GM19099 (cell line): Measurements from ENCODE around the gene HMGXB3.

Experiments used
- POLR2A ChIP-seq: IDR thresholded peaks from 3 replicates; pipeline ENCODE4 v1.6.1; 2011; ENCODE audit warnings: low read depth; ENCODE audit not compliant: insufficient read length; ENCODE audit errors: extremely low read depth

HMGXB3 gene

DNA sequence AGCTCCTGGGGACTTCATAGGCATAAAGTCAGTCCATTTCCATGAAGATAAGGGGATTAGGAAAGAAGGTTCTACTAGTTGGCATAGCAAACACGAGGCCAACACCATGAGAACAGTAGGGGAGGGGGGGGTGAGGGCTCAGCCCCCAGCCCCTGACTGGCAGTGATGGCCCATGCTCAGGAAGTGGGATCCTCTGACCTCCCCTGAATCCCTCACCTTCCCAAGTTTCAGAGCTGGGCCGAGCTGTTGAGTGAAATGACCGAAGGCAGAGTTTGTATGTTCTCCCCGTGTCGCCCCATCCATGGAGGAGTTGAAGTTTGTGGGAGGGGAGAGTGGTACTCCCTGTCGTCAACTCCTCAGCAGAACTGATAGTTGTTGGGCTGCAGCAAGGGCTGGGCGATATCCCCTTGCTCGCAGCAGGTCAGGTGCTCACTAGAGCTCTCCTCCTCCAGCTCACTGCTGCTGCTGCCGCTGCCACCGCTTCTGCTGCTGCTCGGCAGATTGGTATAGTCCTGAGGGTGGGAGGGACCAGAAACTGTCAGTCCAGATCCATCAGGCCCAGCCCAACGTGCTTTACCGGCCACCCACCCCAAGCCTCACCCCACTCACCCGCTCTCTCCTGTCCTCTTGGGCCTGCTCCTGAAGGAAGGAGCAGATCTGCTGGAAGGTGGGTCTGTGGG lies 53.3 kb downstream of the HMGXB3 start:
- no peak for TF ChIP-seq POLR2A

DNA sequence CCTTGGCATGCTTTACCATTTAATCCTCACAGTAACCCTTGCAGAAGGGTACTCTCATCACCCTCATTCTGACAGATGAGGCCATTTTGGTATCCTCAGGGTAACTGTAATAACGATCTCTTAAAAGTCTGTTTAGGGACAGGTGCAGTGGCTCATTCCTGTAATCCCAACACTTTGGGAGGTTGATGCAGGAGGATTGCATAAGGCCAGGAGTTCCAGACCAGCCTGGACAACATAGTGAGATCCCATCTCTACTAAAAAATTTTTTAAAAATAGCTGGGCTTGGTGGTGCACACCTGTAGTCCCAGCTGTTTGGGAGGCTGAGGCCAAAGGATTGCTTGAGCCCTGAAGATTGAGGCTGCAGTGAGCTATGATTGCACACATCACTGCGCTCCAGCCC lies 54.0 kb downstream of the HMGXB3 start:
- no peak for TF ChIP-seq POLR2A

DNA sequence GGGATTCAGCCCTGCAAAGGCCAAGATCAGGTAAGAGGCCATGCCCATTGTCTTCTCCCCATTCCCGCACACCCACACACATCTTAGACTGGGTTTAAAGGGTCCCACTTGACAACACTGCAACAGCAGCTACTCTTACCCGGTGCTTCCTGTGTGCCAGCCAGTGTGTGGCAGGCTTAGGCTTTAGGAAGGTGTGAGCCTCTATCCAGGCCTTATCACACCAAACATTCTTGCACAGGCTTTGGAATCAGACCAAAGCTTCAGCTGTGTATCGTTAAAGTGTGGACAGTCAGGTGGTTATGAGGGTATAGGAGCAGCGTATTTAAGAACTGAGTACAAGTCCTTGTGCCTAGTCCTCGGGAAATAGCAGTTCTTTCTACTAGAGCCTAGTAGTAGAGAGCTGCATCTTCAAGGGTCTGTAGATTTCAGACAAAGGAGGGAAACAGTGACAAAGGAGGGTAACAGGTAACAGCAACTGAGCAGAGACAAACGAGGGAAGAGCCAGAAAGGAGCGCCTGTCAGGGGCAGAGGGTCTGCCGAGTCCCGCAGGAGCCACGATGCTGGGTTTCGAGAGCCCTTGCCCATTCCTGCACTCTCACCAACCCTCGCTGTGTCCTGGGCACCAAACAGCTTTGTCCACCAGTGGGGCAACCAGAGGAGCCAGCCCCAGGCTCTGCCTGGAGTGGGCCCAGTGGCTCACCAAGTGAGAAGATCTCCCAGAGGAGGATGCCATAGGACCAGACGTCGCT lies 55.0 kb downstream of the HMGXB3 start:
- no peak for TF ChIP-seq POLR2A

DNA sequence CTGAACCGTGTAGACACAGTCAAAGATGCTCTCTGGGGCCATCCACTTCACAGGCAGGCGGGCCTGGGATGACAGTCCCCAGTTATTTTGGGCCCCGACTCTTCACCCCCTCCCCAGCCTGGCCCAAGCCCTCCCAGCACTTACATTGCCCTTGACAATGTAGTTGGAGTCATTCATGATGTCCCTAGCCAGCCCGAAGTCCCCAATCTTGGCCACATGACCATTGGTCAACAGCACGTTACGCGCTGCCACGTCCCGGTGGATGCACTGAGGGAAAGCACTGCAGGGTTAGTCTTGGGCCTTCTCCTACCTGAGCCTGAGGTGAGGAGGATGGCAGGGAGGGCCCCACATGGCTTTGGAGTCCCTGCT lies 55.5 kb downstream of the HMGXB3 start:
- no peak for TF ChIP-seq POLR2A

DNA sequence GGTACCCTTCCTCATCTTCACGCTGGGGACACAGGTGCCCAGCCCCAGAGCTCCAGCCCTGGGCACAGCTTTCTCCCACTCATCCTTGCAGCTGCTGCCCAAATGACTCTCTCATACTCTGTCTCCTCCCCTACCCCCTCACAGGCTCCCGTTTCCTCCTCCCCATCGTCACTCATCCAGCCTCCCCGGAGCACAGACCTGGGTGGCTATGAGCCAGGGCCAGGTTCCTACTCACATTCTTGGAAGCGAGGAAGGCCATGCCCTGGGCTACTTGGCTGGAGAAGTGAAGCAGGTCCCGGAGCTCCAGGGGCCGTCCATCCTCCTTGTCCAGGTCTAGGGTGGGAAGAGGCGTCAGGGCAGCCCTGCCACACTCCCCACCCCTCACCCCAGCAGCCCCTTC lies 56.5 kb downstream of the HMGXB3 start:
- no peak for TF ChIP-seq POLR2A

DNA sequence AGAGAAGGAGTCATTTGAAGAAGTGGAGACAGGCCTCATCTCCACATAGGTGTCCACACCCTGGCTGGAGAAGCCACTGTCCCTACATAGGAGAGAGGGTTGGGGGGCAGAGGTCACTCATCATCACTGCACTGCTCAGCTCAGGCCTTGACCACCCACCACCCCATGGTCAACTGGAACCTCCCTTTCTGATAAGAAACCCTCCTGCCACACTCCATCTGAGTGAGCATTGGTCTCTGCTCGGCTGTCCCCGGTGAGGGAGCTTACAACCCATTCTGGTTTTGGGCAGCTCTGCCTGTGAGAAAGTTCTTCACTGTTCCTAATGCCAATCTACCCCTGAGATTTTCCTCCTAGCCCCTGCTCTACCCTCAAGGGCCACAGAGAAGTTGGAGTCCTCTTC lies 57.0 kb downstream of the HMGXB3 start:
- no peak for TF ChIP-seq POLR2A

DNA sequence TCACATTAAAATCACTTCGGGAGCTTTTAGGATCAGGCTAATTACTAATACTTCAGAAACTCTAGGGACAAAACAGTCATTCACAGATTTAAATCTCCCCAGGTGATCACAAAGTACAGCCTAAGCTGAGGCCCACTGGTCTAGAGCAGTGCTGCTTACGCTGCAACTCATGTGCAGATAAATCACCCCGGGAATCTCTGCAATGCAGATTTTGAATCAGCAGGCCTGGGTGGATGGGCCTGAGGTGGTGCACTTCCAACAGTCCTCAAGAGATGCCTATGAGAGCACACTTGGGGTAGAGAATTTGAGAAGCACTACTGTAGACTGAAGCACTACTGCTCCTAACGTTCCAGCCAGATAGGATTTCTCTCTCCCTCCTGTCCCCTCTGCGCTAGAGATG lies 57.5 kb downstream of the HMGXB3 start:
- TF ChIP-seq POLR2A, result no peak

DNA sequence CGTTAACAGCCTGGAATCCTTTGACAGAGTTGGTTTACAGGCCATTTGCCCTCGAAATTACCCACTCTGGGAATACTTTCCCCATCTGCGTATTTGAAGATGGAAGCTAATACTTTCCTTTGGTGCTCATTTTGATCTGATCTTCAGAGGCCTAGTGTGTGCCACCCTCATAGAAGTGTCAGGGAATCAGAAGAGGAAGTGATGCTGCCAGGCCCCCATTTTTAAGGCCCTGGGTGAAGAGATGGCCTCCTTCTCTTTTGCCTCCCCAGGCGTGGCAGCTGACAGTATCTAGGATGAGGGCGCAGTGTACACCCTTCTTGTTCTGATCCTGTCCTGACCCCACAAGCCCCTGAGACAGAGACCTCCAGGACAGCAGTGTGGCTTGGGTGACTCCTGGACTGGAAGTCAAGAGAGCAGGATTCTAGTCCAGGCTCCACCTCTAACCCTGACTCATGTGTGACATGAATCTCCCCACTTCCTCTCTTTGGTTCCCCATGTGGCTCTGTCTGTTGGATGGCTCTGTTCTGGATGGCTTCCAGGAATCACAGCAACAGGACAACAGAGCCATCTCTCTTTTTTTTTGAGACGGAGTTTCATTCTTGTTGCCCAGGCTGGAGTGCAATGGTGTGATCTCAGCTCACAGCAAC lies 58.1 kb downstream of the HMGXB3 start:
- TF ChIP-seq POLR2A, result no peak

DNA sequence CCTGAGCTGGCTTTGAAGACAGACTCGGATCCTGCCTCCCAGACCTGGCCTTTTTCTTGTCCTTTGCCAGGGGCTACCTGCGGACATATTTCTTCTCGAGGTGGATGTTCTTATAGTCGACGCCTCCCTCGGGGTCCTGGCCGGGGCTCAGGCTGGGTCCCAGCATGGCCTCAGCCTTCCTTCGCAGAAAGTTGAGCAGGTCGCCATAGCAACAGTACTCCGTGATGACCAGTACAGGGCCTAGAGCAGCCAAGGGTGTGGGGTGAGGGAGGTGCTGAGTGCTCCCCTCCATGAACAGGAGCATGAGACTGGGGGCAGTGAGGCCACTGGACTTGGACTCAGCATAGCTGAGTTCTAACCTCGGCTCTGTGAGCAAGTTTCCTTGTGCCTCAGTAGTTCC lies 59.1 kb downstream of the HMGXB3 start:
- no peak for TF ChIP-seq POLR2A

DNA sequence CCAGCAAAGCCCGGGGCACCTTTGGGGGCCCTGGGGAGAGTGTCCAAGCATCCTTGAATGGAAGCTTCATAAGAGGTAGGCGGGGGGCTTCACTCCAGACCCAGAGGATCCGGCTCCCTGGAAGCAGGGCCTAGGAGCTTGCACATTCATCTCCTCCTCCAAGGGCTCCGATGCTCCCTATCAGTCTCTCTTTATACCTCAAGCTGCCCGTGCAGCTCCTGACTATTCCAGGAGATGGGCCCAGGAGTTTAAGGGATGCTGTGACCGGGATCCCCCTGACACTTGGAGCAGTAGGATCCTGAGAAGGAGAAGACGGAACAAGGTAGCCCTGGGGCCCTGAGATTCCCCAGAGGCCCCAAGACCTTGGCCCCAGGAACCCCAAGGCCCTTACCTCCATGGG lies 59.9 kb downstream of the HMGXB3 start:
- no peak for TF ChIP-seq POLR2A

DNA sequence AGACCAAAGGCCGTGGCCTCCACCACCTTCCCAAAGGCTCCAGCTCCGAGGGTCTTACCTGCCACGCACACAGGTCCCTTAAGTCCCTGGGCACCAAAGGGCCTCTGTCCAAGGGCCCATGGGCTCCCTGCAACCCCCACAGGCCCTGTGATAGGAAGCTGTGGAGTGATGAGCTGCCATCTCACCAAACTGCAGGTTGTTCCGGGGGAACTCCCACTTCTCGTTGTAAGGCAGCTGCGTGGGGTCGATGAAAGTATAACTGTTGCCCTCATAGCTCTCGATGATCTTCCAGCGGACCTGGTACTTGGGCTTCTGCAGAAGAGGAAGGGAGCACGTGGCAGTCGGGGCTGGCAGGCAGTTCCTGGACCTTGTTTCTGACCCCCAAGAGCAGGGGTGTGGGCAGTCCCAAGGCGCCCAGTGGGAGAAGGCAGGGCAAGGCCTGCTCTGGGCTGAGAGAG lies 61.0 kb downstream of the HMGXB3 start:
- TF ChIP-seq POLR2A, result no peak

DNA sequence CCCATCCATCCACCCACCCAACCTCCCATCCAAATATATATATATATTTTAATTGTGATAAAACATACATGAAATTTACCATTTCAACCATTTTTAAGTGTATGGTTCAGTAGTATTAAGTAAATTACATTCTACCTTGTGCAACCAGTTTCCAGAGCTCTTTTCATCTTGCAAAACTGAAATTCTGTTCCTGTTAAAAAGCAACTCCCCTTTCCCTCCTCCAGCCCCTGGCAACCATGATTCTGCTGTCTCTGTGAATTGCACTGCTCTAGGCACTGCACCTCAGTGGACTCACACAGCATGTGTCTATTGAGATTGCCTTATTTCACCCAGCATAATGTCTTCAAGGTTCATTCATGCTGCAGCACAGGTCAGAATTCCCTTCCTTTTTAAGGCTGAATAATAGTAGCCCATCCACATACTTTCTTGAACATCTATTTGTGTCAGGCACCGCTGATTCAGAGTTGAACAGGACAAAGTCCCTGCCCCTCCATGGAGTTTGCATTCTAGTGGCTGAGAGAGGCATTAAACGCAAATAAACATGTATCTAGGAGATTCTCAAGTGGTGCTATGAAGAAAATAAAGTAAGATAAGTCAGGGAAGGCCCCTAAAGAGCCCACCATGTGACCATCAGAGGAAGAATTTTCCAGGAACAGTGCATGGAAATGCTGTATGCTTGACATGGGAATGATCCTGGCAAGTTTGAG lies 61.8 kb downstream of the HMGXB3 start:
- TF ChIP-seq POLR2A, result no peak

DNA sequence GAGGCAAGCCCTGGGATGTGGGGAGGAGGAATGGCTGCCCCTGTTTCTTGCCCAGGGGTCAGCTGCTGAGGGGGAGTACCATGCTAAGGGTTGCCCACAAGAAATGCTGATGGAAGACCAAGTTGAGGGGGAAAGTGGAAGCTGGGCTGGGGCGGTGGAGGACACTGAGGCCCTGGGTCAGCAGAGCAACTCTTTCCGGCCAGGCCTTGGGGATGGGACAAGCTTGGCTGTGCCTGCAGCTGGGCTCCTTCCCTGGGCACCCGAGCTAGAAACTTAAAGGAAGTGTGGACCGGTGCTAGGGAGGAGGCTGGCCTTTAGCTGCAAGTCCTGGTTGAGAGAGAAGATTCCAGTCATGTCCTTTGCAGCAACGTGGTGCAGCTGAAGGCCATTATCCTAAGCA lies 63.1 kb downstream of the HMGXB3 start:
- no peak for TF ChIP-seq POLR2A

DNA sequence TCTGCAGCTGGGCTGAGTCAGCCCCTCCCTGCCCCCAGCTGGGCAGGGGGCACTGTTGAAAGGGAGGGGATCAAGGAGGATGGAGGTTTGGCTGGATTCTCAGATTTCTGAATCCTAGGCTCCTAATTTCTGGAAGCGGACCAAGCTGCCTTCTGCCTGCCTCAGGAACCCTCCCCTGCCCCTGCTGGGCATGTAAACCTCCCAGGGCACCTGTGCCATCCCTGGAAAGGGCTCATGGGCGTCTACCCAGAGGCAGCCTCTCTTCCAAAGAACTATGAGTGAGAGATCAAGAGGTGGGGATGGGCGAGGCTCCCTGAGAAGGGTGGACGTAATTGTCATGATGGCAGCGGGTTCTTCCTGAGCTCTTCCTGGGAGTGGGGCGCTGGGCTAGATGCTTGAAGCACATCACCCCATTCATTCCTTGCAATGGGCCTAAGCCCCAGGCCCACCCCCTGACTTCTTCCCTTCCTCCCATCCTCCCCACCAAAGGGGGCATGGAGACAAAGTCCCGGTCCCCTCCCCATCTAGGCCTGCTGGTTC lies 64.2 kb downstream of the HMGXB3 start:
- TF ChIP-seq POLR2A, result no peak

DNA sequence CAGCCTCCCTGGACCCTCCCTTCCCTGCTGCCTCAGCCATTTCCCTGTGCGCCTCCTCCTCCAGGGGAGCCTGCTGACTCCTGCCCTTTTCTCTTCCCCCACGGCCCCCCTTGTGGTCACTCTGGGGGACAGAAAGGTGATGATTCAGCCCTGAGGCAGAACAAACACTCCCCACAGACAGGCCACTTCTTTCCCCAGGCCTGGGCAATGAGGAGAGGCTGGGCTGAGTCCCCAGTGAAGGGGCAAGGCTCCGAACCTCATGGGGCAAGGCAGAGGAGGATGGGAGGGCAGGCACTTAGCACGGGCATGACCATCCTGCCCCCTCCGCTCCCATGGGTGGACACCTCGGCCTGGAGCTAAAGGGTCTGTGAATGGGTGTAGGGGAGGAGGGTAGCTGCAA lies 64.8 kb downstream of the HMGXB3 start:
- TF ChIP-seq POLR2A, result no peak
